SK-N-SH (cell line): ENCODE data around the gene MMAB. TPM values are rescaled to one million over a fixed set of nuclear protein-coding genes. Genes with fewer than 3 reads are reported as not detected.
A peak's percentile ranks its signal among the peaks of the same experiment; 100 is the strongest.

Source experiments
- CTCF ChIA-PET: fragments of 300-600, 350-600 bp; formaldehyde crosslinking; extraction: SDS; loops from one replicate; lab custom pipeline; 2021; lab: Yijun Ruan, JAX
- POLR2A ChIA-PET: fragments of 350-600 bp; sonication (Branson Sonifier 250); formaldehyde crosslinking; extraction: SDS; loops from one replicate; lab custom pipeline; 2020; ENCODE audit warnings: antibody characterized with exemption, inconsistent platforms; lab: Yijun Ruan, JAX
- DNase-seq: peaks from one replicate; pipeline ENCODE4 v3.0.0; 2012
- H2AFZ ChIP-seq: fragments of 200-600 bp; sonication (generic); 2 replicates; pipeline ENCODE4 v1.8.1; 2016; ENCODE audit warnings: antibody characterized with exemption, mild to moderate bottlenecking, low read depth
- H3F3A ChIP-seq: fragments of 200-600 bp; sonication (generic); replicated peaks from 2 replicates; pipeline ENCODE3; 2016; ENCODE audit warnings: antibody characterized with exemption, mild to moderate bottlenecking; ENCODE audit not compliant: insufficient read depth
- H3K27ac ChIP-seq, 2 experiments: fragments of 200-500 bp in 1 of 2; fragments of 200-600 bp in 1 of 2; sonication (Bioruptor generic) in 1 of 2; sonication (generic), shearing (Covaris generic) in 1 of 2; 2 replicates each; pipeline versions ENCODE4 v1.5.1 to v1.6.1; 2014 to 2016; ENCODE audit warnings: low read depth in 2 of 2, inconsistent platforms in 1 of 2, low read length in 1 of 2, mild to moderate bottlenecking in 1 of 2, mixed read lengths in 1 of 2
- H3K27me3 ChIP-seq: fragments of 200-600 bp; sonication (generic), shearing (Covaris generic); 2 replicates; pipeline ENCODE4 v1.6.1; 2016; ENCODE audit warnings: mixed run types; ENCODE audit not compliant: insufficient read depth
- H3K36me3 ChIP-seq, 2 experiments: fragments of 200-500 bp in 1 of 2; fragments of 200-600 bp in 1 of 2; sonication (Bioruptor generic) in 1 of 2; sonication (generic) in 1 of 2; replicated peaks in 1 of 2; 2 replicates each; pipeline versions ENCODE3 to v1.5.1; 2014 to 2016; ENCODE audit warnings: low read length in 1 of 2, mild to moderate bottlenecking in 1 of 2; ENCODE audit not compliant: insufficient read depth in 2 of 2, control insufficient read depth in 1 of 2
- H3K4me1 ChIP-seq, 2 experiments: fragments of 200-500 bp in 1 of 2; fragments of 200-600 bp in 1 of 2; sonication (Bioruptor generic) in 1 of 2; sonication (generic), shearing (Covaris generic) in 1 of 2; 2 replicates each; pipeline versions ENCODE4 v1.5.1 to v1.6.1; 2014 to 2016; ENCODE audit warnings: low read depth in 1 of 2, low read length in 1 of 2, mixed run types in 1 of 2; ENCODE audit not compliant: insufficient read depth in 2 of 2, control insufficient read depth in 1 of 2
- H3K4me2 ChIP-seq: fragments of 200-600 bp; sonication (generic), shearing (Covaris generic); 2 replicates; pipeline ENCODE4 v1.6.1; 2017; ENCODE audit warnings: mixed run types
- H3K4me3 ChIP-seq, 2 experiments: fragments of 200-500 bp in 1 of 2; fragments of 200-600 bp in 1 of 2; sonication (Bioruptor generic) in 1 of 2; sonication (generic), shearing (Covaris generic) in 1 of 2; 2 replicates each; pipeline versions ENCODE4 v1.5.1 to v1.8.1; 2014 to 2016; ENCODE audit warnings: low read depth in 2 of 2, inconsistent platforms in 1 of 2, low read length in 1 of 2, mild to moderate bottlenecking in 1 of 2, mixed read lengths in 1 of 2, moderate library complexity in 1 of 2
- H3K79me2 ChIP-seq: fragments of 200-600 bp; sonication (generic); 2 replicates; pipeline ENCODE4 v1.8.1; 2017; ENCODE audit warnings: mild to moderate bottlenecking; ENCODE audit not compliant: insufficient read depth
- H3K9ac ChIP-seq: fragments of 200-600 bp; sonication (generic); 2 replicates; pipeline ENCODE4 v1.6.1; 2017; ENCODE audit warnings: mixed run types
- H3K9me2 ChIP-seq: fragments of 200-600 bp; sonication (generic); 2 replicates; pipeline ENCODE4 v1.6.1; 2017; ENCODE audit warnings: mixed run types
- H3K9me3 ChIP-seq: fragments of 200-600 bp; sonication (generic); 2 replicates; pipeline ENCODE4 v1.6.1; 2017; ENCODE audit warnings: mixed run types, mild to moderate bottlenecking, moderate library complexity
- H4K20me1 ChIP-seq: fragments of 200-600 bp; sonication (generic); 2 replicates; pipeline ENCODE4 v1.6.1; 2017; ENCODE audit warnings: mild to moderate bottlenecking, mixed run types; ENCODE audit not compliant: insufficient read depth
- CHD2 ChIP-seq: fragments of 150-350 bp; IDR thresholded peaks from 2 replicates; pipeline ENCODE4 v1.6.1; 2018; ENCODE audit warnings: low read length; ENCODE audit not compliant: partially characterized antibody
- FOXM1 ChIP-seq: IDR thresholded peaks from 2 replicates; pipeline ENCODE4 v1.4.0; 2012; ENCODE audit warnings: low read depth, mild to moderate bottlenecking
- GABPA ChIP-seq: IDR thresholded peaks from 2 replicates; pipeline ENCODE4 v1.4.0; 2012; ENCODE audit warnings: low read depth, mild to moderate bottlenecking
- IRF3 ChIP-seq: fragments of 150-350 bp; IDR thresholded peaks from 2 replicates; pipeline ENCODE4 v1.6.1; 2016; ENCODE audit warnings: mild to moderate bottlenecking, low read depth, low read length
- JUND ChIP-seq: IDR thresholded peaks from 2 replicates; pipeline ENCODE4 v1.4.0; 2012
- MAX ChIP-seq: IDR thresholded peaks from 2 replicates; pipeline ENCODE4 v1.4.0; 2012; ENCODE audit warnings: low read depth
- MXI1 ChIP-seq: IDR thresholded peaks from 2 replicates; pipeline ENCODE4 v1.6.1; 2012; ENCODE audit warnings: mild to moderate bottlenecking, low read depth, low read length, improper control_type of control experiment
- POLR2AphosphoS5 ChIP-seq: IDR thresholded peaks from 2 replicates; pipeline ENCODE4 v1.6.1; 2012; ENCODE audit warnings: low read depth, low read length
- RCOR1 ChIP-seq: fragments of 150-350 bp; IDR thresholded peaks from 2 replicates; pipeline ENCODE4 v1.6.1; 2017; ENCODE audit warnings: antibody characterized with exemption, low read length
- RFX5 ChIP-seq: IDR thresholded peaks from 2 replicates; pipeline ENCODE4 v1.6.1; 2012; ENCODE audit warnings: mild to moderate bottlenecking, improper control_type of control experiment, low read length
- TCF12 ChIP-seq: IDR thresholded peaks from 2 replicates; pipeline ENCODE4 v1.4.0; 2012
- ZBTB33 ChIP-seq: IDR thresholded peaks from 2 replicates; pipeline ENCODE4 v1.4.0; 2012; ENCODE audit warnings: low read depth, borderline replicate concordance
- WGBS: methylation state at CpG from one replicate; pipeline ENCODE4 v1.1.6; 2017; ENCODE audit warnings: low lambda C conversion rate; 5-methylcytosine and 5-hydroxymethylcytosine counted together
- polyA plus RNA-seq, 3 experiments: library from polyadenylated mRNA; depleted of rRNA; stranded (reverse); fragments of >200 nt; gene quantifications; 2 replicates each; pipeline ENCODE4 v1.2.3, GENCODE V29; 2012

MMAB gene
- polyA plus RNA-seq, 1 of the 3 experiments (the other 2 are of a cell fraction), result 15.9 TPM

- TF ChIP-seq ZBTB33, result no peak
- no peak for TF ChIP-seq TCF12
- TF ChIP-seq GABPA, result no peak
- no peak for TF ChIP-seq CHD2
- no peak for TF ChIP-seq JUND
- TF ChIP-seq MAX, result no peak
- no peak for TF ChIP-seq RCOR1
- no peak for TF ChIP-seq MXI1
- no peak for TF ChIP-seq RFX5
- TF ChIP-seq FOXM1, result no peak
- ChIA-PET POLR2A (interaction anchor here (0.7 to 1.3 kb wide), 4 partner anchors 17 to 146 kb away, joined by 3 to 4 read pairs (median 4); no protein-coding TSS in a partner anchor), CTCF (interaction anchor here (0.8 to 3.2 kb wide), 16 partner anchors 10 to 307 kb away, joined by 3 to 14 read pairs (median 4); partner anchors contain the start of gene GLTP)
- Histone ChIP-seq H3K27me3 (no peaks in the 10 kb centered on the region), H2AFZ (peak overlapping the region; percentile 87), H3K9me2 (no peaks in the 10 kb centered on the region), H3K36me3 (peaks cover 10 to 29% of the 10 kb centered on the region in 2 experiments), H3F3A (no peaks in the 10 kb centered on the region), H3K4me3 (peak overlapping the region; percentile 66 to 77), H3K4me2 (peak overlapping the region; percentile 80), H3K9ac (peak overlapping the region; percentile 63; the same call in 1 of the 2 replicates), H3K9me3 (no peaks in the 10 kb centered on the region), H3K27ac (peak overlapping the region in 1 of 2 experiments; percentile 48; a peak in 1 of 4 replicates), H4K20me1 (no peaks in the 10 kb centered on the region), H3K4me1 (peaks cover 0 to 14% of the 10 kb centered on the region in 2 experiments; a peak in 2 of 4 replicates), H3K79me2 (no peaks in the 10 kb centered on the region)
- no peak for DNase-seq
- 7% methylated on average over 9 of the region's 13 CpGs for WGBS
These were observed 575 bp upstream of the MMAB start for GRCh38 chr12:109573914-109574244.

GRCh38 chr12:109572506-109572845 lies 828 bp downstream of the MMAB start:
- Histone ChIP-seq H3K36me3 (peaks cover 9 to 26% of the 10 kb centered on the region in 2 experiments), H3K9me2 (no peaks in the 10 kb centered on the region), H3K27me3 (no peaks in the 10 kb centered on the region), H3K9me3 (no peaks in the 10 kb centered on the region), H2AFZ (peak overlapping the region; percentile 94), H3K79me2 (no peaks in the 10 kb centered on the region), H3F3A (no peaks in the 10 kb centered on the region), H3K4me1 (peaks cover 0 to 14% of the 10 kb centered on the region in 2 experiments; a peak in 2 of 4 replicates), H3K27ac (peak overlapping the region in 1 of 2 experiments; percentile 82; a peak in 1 of 4 replicates), H3K4me3 (peak overlapping the region; percentile 66 to 77), H4K20me1 (no peaks in the 10 kb centered on the region), H3K4me2 (peak overlapping the region; percentile 78), H3K9ac (peak overlapping the region; percentile 47; the same call in 1 of the 2 replicates)
- no peak for TF ChIP-seq CHD2
- no peak for TF ChIP-seq POLR2AphosphoS5
- TF ChIP-seq IRF3, result no peak
- 83% methylated on average over 3 of the region's 3 CpGs for WGBS
- ChIA-PET POLR2A (interaction anchor here (1.0 kb wide), 1 partner anchor 16 kb away, joined by 3 read pairs; no protein-coding TSS in a partner anchor), CTCF (interaction anchor here (0.6 to 3.2 kb wide), 7 partner anchors 10 to 202 kb away, joined by 3 to 14 read pairs (median 6); no protein-coding TSS in a partner anchor)
- DNase-seq, result no peak
